HepG2 (cell line): Measurements from ENCODE around the gene NOP9. TPM values are rescaled to one million over a fixed set of nuclear protein-coding genes. Genes with fewer than 3 reads are reported as not detected.

ENCODE experiments used
- ATAC-seq: fragments of 200-7000 bp; cut with Tn5 transposase; 3 replicates; pipeline ENCODE4 v1.9.1; 2020; ENCODE audit warnings: mild to moderate bottlenecking, moderate library complexity
- BruUV-seq: library from RNA; stranded (reverse); fragments of 400-500 nt; replicated peaks from 2 replicates; lab custom pipeline; 2021; lab: Mats Ljungman, UMichigan
- CTCF ChIA-PET: fragments of 300-600 bp; formaldehyde crosslinking; extraction: SDS; loops from one replicate; lab custom pipeline; 2021; ENCODE audit warnings: low total read pairs, inconsistent platforms, low intra/inter-chr PET ratio; lab: Yijun Ruan, JAX
- POLR2A ChIA-PET: fragments of 350-600 bp; sonication (Branson Sonifier 250); formaldehyde crosslinking; loops from one replicate; lab custom pipeline; 2020; ENCODE audit warnings: antibody characterized with exemption, inconsistent platforms; lab: Yijun Ruan, JAX
- DNase-seq: peaks from one replicate; pipeline ENCODE4 v3.0.0-alpha.2; 2015; ENCODE audit warnings: low spot score
- FAIRE-seq: peaks from 3 replicates; lab custom pipeline; 2011; peaks lifted over from hg19 to GRCh38; lab: Jason Lieb, UNC
- H2AFZ ChIP-seq: one replicate; pipeline ENCODE4 v1.6.1; 2011; ENCODE audit warnings: low read length, inconsistent platforms
- H3K27ac ChIP-seq: fragments of 300-600 bp; 3 replicates; pipeline ENCODE4 v1.8.0; 2011; ENCODE audit warnings: mixed run types, mild to moderate bottlenecking, mixed read lengths, low read length, inconsistent platforms; ENCODE audit not compliant: insufficient read depth; ENCODE audit errors: extremely low read length
- H3K27me3 ChIP-seq, 2 experiments: fragments of 200-600 bp in 1 of 2; 2 replicates in 1 of 2; 3 replicates in 1 of 2; pipeline versions ENCODE4 v1.6.0 to v1.8.0; 2011; ENCODE audit warnings: low read length in 2 of 2, mild to moderate bottlenecking in 2 of 2, moderate library complexity in 2 of 2, inconsistent platforms in 1 of 2; ENCODE audit not compliant: insufficient read depth in 2 of 2, control insufficient read depth in 1 of 2
- H3K36me3 ChIP-seq, 2 experiments: fragments of 200-600 bp in 1 of 2; replicated peaks in 1 of 2; 2 replicates in 1 of 2; 3 replicates in 1 of 2; pipeline versions ENCODE4 v1.5.1 to v1.8.0; 2011; ENCODE audit warnings: low read length in 2 of 2, inconsistent platforms in 1 of 2; ENCODE audit not compliant: insufficient read depth in 2 of 2, control insufficient read depth in 1 of 2
- H3K4me1 ChIP-seq: 2 replicates; pipeline ENCODE4 v1.5.1; 2012; ENCODE audit warnings: low read length, inconsistent platforms; ENCODE audit not compliant: insufficient read depth
- H3K4me2 ChIP-seq: 2 replicates; pipeline ENCODE4 v1.6.0; 2011; ENCODE audit warnings: low read depth, low read length, inconsistent platforms
- H3K4me3 ChIP-seq, 3 experiments: fragments of 200-600 bp in 1 of 3; sonication (generic), shearing (Covaris generic) in 1 of 3; replicated peaks in 1 of 3; 2 replicates each; pipeline ENCODE4 v1.5.1; 2011 to 2016; ENCODE audit warnings: low read length in 3 of 3, inconsistent platforms in 2 of 3, low read depth in 2 of 3, mild to moderate bottlenecking in 2 of 3, control low read depth in 1 of 3, mixed read lengths in 1 of 3; ENCODE audit not compliant: insufficient read depth in 1 of 3
- H3K79me2 ChIP-seq: one replicate; pipeline ENCODE4 v1.6.1; 2011; ENCODE audit warnings: low read length, inconsistent platforms; ENCODE audit not compliant: insufficient read depth
- H3K9ac ChIP-seq: 2 replicates; pipeline ENCODE4 v1.6.0; 2011; ENCODE audit warnings: mild to moderate bottlenecking, low read depth, low read length, inconsistent platforms; ENCODE audit not compliant: insufficient read depth
- H3K9me3 ChIP-seq: 2 replicates; pipeline ENCODE4 v1.5.1; 2012; ENCODE audit warnings: mild to moderate bottlenecking, low read length
- H4K20me1 ChIP-seq: 2 replicates; pipeline ENCODE4 v1.6.0; 2011; ENCODE audit warnings: inconsistent platforms, mild to moderate bottlenecking, low read length, moderate library complexity; ENCODE audit not compliant: insufficient read depth
- CENPX ChIP-seq: sonication (generic); formaldehyde crosslinking; IDR thresholded peaks from 2 replicates; pipeline ENCODE4 v1.9.0; 2021; ENCODE audit warnings: mild to moderate bottlenecking, missing genetic modification reagents, moderate library complexity
- ETV6 ChIP-seq: sonication (generic); formaldehyde crosslinking; conservative IDR thresholded peaks from 2 replicates; pipeline ENCODE4 v1.4.0; 2020; ENCODE audit warnings: missing genetic modification reagents
- FOSL1 ChIP-seq: sonication (generic); formaldehyde crosslinking; IDR thresholded peaks from 2 replicates; pipeline ENCODE4 v1.9.0; 2021; ENCODE audit warnings: missing genetic modification reagents, borderline replicate concordance
- HES4 ChIP-seq: sonication (generic); formaldehyde crosslinking; IDR thresholded peaks from 2 replicates; pipeline ENCODE4 v1.9.0; 2021; ENCODE audit warnings: mild to moderate bottlenecking, missing genetic modification reagents, borderline replicate concordance
- HMGA1 ChIP-seq: sonication (generic); formaldehyde crosslinking; conservative IDR thresholded peaks from 2 replicates; pipeline ENCODE4 v1.4.0; 2020; ENCODE audit warnings: missing genetic modification reagents
- HMGXB3 ChIP-seq: sonication (generic); formaldehyde crosslinking; IDR thresholded peaks from 2 replicates; pipeline ENCODE4 v1.4.0; 2020; ENCODE audit warnings: missing genetic modification reagents, borderline replicate concordance
- HNF4A ChIP-seq: sonication (generic); formaldehyde crosslinking; IDR thresholded peaks from 2 replicates; pipeline ENCODE4 v1.4.0; 2020; ENCODE audit warnings: missing genetic modification reagents
- MAF1 ChIP-seq: sonication (generic); formaldehyde crosslinking; IDR thresholded peaks from 2 replicates; pipeline ENCODE4 v1.5.0; 2020; ENCODE audit warnings: missing genetic modification reagents, borderline replicate concordance
- ZNF280B ChIP-seq: sonication (generic); formaldehyde crosslinking; IDR thresholded peaks from 2 replicates; pipeline ENCODE4 v1.5.0; 2020; ENCODE audit warnings: missing genetic modification reagents, mild to moderate bottlenecking, borderline replicate concordance
- ZNF687 ChIP-seq: sonication (generic); formaldehyde crosslinking; IDR thresholded peaks from 2 replicates; pipeline ENCODE4 v1.5.1; 2020; ENCODE audit warnings: mild to moderate bottlenecking, missing genetic modification reagents, moderate library complexity
- WGBS: methylation state at CpG from one replicate; pipeline ENCODE4 v1.1.6; 2017; ENCODE audit warnings: low lambda C conversion rate; 5-methylcytosine and 5-hydroxymethylcytosine counted together
- in situ Hi-C: cut with HindIII; loops from 2 replicates; pipeline ENCODE4 v1.10.0; 2017; ENCODE audit warnings: low pct_unique_long_range_greater_than_20kb; ENCODE audit not compliant: extremely low pct_ligation_motif_present
- intact Hi-C: fragments of 100-400 bp; cut with micrococcal nuclease; formaldehyde crosslinking; loops from one replicate; pipeline ENCODE4 v1.10.0; 2022; ENCODE audit not compliant: unreplicated experiment
- polyA plus RNA-seq, 8 experiments: library from polyadenylated mRNA; depleted of rRNA in 3 of 8; stranded (reverse) in 7 of 8; unstranded in 1 of 8; fragments of >200 nt; fragmentation: Illumina TruSeq in 4 of 8; extraction: Trizol in 4 of 8; gene quantifications; 2 replicates each; pipeline versions ENCODE4 v1.2.1 to v1.2.3, GENCODE V29; 2011 to 2016; ENCODE audit warnings: low read depth in 4 of 8, missing spikeins in 1 of 8, mixed read lengths in 1 of 8; ENCODE audit not compliant: insufficient read depth in 1 of 8
- total RNA-seq, 5 experiments: library from RNA; depleted of rRNA; stranded (reverse); fragments of >200 nt; fragmentation: Illumina TruSeq; extraction: Trizol; gene quantifications; 2 replicates each; pipeline ENCODE4 v1.2.3, GENCODE V29; 2016; ENCODE audit warnings: low read depth in 1 of 5

Gene NOP9
- total and polyA plus RNA-seq, 2 of the 13 experiments (the other 11 are each of a cell fraction or from before 2014, with no cell fraction given), result 24.5 to 61.6 TPM

GRCh38 chr14:24266344-24267244 is 33.1 kb upstream of the NOP9 start:
- FAIRE-seq (no peak), ATAC-seq (no peak), DNase-seq (no peak)
- H3K27ac ChIP-seq, result no peak overlapping the region
- no peaks in the 10 kb centered on the region for H4K20me1 ChIP-seq
- no peaks in the 10 kb centered on the region; a peak in 1 of 5 replicates for H3K27me3 ChIP-seq
- no peak overlapping the region for H3K4me2 ChIP-seq
- H3K4me3 ChIP-seq, result no peak overlapping the region
- CTCF ChIA-PET, result no interaction called here
- H3K4me1 ChIP-seq, result peaks cover 9% of the 10 kb centered on the region
- H3K9me3 ChIP-seq, result no peaks in the 10 kb centered on the region
- no peak overlapping the region for H2AFZ ChIP-seq
- POLR2A ChIA-PET, result interaction anchor here (3.7 to 16.5 kb wide), 3 partner anchors 10 to 26 kb away, joined by 23 to 435 read pairs (median 254); partner anchors contain the start of genes TGM1 and TINF2
- H3K36me3 ChIP-seq, result peaks cover 19 to 38% of the 10 kb centered on the region in 2 experiments; a peak in 4 of 5 replicates
- intact Hi-C loops (no loop called here), in situ Hi-C loops (no loop called here)
- H3K9ac ChIP-seq, result no peak overlapping the region
- 92% methylated on average over 18 of the region's 18 CpGs for WGBS
- H3K79me2 ChIP-seq, result peaks cover under 1% of the 10 kb centered on the region
- BruUV-seq, result no TSS peak
- TF ChIP-seq HES4 (CRISPR knock-in tag), result no peak
- no peak for TF ChIP-seq ETV6 (CRISPR knock-in tag)
- TF ChIP-seq ZNF687 (CRISPR knock-in tag), result 0 out of 2 replicates have a peak, but pooled peaks have one; percentile 9
- TF ChIP-seq FOSL1, result no peak
- TF ChIP-seq HMGA1 (CRISPR knock-in tag), result no peak
- TF ChIP-seq HNF4A (CRISPR knock-in tag), result no peak
- TF ChIP-seq MAF1, result no peak
- peak; percentile 16; the same call in 1 of the 2 replicates for TF ChIP-seq ZNF280B (CRISPR knock-in tag)
- TF ChIP-seq CENPX (CRISPR knock-in tag), result no peak
- TF ChIP-seq HMGXB3, result no peak
